SK-N-MC (cell line): ENCODE measurements around the gene LRRC15.

Experiments used
- DNase-seq: peaks from one replicate; pipeline ENCODE4 v3.0.0-alpha.2; 2011; ENCODE audit warnings: low read depth, low spot score
- H3K27ac ChIP-seq: fragments of 200-600 bp; sonication (generic); 2 replicates; pipeline ENCODE4 v1.5.1; 2016; ENCODE audit warnings: mixed run types
- H3K36me3 ChIP-seq: fragments of 200-600 bp; sonication (generic); 2 replicates; pipeline ENCODE4 v1.6.1; 2017; ENCODE audit warnings: antibody characterized with exemption, low read length, mixed read lengths; ENCODE audit not compliant: insufficient read depth
- H3K4me3 ChIP-seq: fragments of 200-600 bp; sonication (generic); 2 replicates; pipeline ENCODE4 v1.5.1; 2016
- H3K9ac ChIP-seq: fragments of 200-600 bp; sonication (generic); 2 replicates; pipeline ENCODE4 v1.8.0; 2017; ENCODE audit warnings: mixed run types, mixed read lengths; ENCODE audit not compliant: insufficient read length
- H3K9me3 ChIP-seq: fragments of 200-600 bp; sonication (generic); 2 replicates; pipeline ENCODE4 v1.6.1; 2017; ENCODE audit warnings: low read depth, mild to moderate bottlenecking, antibody characterized with exemption, low read length, moderate library complexity, mixed read lengths
- EZH2 ChIP-seq: fragments of 200-600 bp; sonication (generic); IDR thresholded peaks from one replicate; pipeline ENCODE4 v1.6.1; 2017; ENCODE audit warnings: antibody characterized with exemption
- FOXP2 ChIP-seq: optimal IDR thresholded peaks from 2 replicates; pipeline ENCODE3; 2011; ENCODE audit warnings: mild to moderate bottlenecking, moderate library complexity; ENCODE audit not compliant: insufficient read depth; ENCODE audit errors: extremely low read length, control extremely low read depth
- POLR2AphosphoS5 ChIP-seq: IDR thresholded peaks from 2 replicates; pipeline ENCODE4 v1.6.1; 2012; ENCODE audit warnings: mild to moderate bottlenecking, low read depth, low read length, borderline replicate concordance

Gene LRRC15

DNA sequence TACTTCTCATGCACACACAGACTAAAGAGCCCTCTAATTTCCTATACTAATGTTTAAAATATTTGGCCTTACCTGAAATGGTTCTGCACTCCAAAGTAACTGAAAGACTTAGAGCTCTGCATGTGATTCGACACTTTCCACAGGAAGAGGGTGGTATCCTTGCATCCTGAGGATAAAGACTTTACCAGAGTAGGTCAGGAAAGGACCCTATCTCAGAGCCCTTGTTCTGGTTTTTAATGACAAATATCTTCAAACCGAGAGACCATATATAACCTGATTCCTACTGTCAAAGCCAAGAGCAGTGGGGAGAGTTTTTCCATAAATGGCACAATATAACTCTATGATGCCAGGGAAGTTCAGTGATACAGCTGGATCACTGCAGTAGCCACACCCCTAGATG lies 29.6 kb upstream of the LRRC15 start, which contains the start of gene GP5:
Gene GP5, minus strand, starts transcription at position 101 of the 400 bp plus-strand sequence. CDS start 984 bp downstream, outside the sequence.
- H3K27ac ChIP-seq, result 0 out of 2 replicates have a peak within 1 kb of the TSS, but pooled peaks have one; percentile 20
- no peak within 1 kb of the TSS for H3K4me3 ChIP-seq
- no peak for DNase-seq
- no peaks in the 10 kb centered on the region for H3K9me3 ChIP-seq
- no peak for TF ChIP-seq FOXP2
- TF ChIP-seq POLR2AphosphoS5, result no peak
- no peak for TF ChIP-seq EZH2
- H3K9ac ChIP-seq, result no peak within 1 kb of the TSS
- H3K36me3 ChIP-seq, result peaks cover 5% of the 10 kb centered on the region; the same call in 1 of the 2 replicates

GRCh38 chr3:194397757-194398312 lies 28.3 kb upstream of the LRRC15 start:
- Histone ChIP-seq H3K27ac (no peak overlapping the region), H3K4me3 (no peak overlapping the region), H3K9ac (no peak overlapping the region), H3K9me3 (no peaks in the 10 kb centered on the region), H3K36me3 (no peaks in the 10 kb centered on the region)
- no peak for DNase-seq
- no peak for TF ChIP-seq POLR2AphosphoS5
- no peak for TF ChIP-seq EZH2
- no peak for TF ChIP-seq FOXP2

DNA sequence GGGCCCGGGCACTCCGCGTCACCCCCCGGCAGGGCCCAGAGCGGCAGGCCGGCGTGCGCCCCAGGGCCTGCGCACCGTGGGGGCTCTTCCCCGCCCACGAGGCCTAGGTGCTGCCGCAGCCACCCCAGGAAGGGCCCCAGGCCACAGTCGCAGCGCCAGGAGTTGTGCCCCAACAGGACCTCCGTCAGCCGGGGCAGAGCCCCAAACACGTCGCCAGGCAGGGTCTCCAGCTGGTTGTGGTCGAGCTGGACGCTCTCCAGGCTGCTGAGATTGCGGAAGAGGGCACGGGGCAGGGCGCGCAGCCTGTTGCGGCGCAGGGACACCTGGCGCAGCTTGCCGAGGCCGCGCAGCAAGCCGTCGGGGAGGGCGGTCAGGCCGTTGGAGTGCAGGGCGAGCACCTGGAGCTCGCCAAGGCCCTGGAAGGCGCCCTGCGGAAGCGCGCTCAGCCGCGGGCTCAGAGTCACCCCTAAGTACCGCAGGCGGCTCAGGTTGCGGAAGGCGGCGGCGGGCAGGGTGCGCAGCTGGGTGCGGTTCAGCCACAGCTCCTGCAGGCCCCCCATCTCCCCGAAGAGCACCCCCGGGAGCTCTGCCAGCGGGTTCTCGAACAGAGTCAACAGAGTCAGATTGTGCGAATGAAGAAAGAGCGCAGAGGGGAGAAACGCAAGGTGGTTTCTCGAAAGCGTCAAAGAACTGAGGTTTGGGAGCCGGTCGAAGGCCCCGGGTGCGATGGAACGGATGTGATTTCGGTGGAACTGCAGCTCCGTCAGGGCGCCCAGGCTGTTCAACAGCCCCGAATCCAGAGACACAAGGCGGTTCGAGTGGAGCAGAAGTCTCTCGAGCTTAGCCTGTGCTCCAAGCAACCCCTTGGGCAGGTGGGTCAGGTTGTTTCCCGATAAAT lies 27.6 kb upstream of the LRRC15 start:
- no peaks in the 10 kb centered on the region for H3K9me3 ChIP-seq
- no peaks in the 10 kb centered on the region for H3K36me3 ChIP-seq
- H3K9ac ChIP-seq, result no peak overlapping the region
- H3K4me3 ChIP-seq, result no peak overlapping the region
- no peak for DNase-seq
- no peak overlapping the region for H3K27ac ChIP-seq
- TF ChIP-seq EZH2 (no peak), POLR2AphosphoS5 (no peak), FOXP2 (no peak)

- Histone ChIP-seq H3K36me3 (no peaks in the 10 kb centered on the region), H3K9ac (no peak overlapping the region), H3K4me3 (peak overlapping the region; percentile 68), H3K27ac (no peak overlapping the region), H3K9me3 (no peaks in the 10 kb centered on the region)
- DNase-seq, result no peak
- TF ChIP-seq FOXP2, result no peak
- no peak for TF ChIP-seq POLR2AphosphoS5
- no peak for TF ChIP-seq EZH2
Observed at GRCh38 chr3:194396539-194396858, 27.0 kb upstream of the LRRC15 start.

- TF ChIP-seq EZH2 (no peak), FOXP2 (no peak), POLR2AphosphoS5 (no peak)
- Histone ChIP-seq H3K36me3 (no peaks in the 10 kb centered on the region; the same call in 1 of the 2 replicates), H3K9ac (peak overlapping the region; percentile 2), H3K4me3 (peak overlapping the region; percentile 68), H3K27ac (peak overlapping the region; percentile 70), H3K9me3 (no peaks in the 10 kb centered on the region)
- DNase-seq, result no peak
Observed at GRCh38 chr3:194395778-194396538, 26.4 kb upstream of the LRRC15 start.

DNA sequence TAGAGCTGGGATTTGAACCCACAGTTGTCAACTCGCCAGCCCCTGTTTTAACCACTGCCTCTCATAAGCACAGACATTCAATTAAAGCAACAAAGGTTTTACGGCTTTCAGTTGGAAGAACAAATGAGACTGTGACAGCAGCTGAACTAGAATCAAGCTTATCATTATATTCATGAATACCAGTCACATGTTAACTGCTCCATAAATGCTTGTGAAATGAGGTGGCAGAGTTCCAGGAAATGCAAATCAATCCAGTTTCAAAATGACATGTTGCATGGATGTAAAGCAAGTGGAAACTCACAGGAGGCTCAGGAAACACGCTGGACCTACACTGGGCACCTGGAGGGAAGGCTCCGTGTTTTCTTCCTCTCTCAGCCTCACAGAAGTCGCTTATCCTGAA lies 25.7 kb upstream of the LRRC15 start:
- H3K36me3 ChIP-seq, result no peaks in the 10 kb centered on the region; the same call in 1 of the 2 replicates
- no peak overlapping the region for H3K9ac ChIP-seq
- peak overlapping the region; percentile 68 for H3K4me3 ChIP-seq
- peak; percentile 76 for DNase-seq
- TF ChIP-seq EZH2 (no peak), POLR2AphosphoS5 (no peak), FOXP2 (no peak)
- H3K9me3 ChIP-seq, result no peaks in the 10 kb centered on the region
- peak overlapping the region; percentile 70 for H3K27ac ChIP-seq

DNA sequence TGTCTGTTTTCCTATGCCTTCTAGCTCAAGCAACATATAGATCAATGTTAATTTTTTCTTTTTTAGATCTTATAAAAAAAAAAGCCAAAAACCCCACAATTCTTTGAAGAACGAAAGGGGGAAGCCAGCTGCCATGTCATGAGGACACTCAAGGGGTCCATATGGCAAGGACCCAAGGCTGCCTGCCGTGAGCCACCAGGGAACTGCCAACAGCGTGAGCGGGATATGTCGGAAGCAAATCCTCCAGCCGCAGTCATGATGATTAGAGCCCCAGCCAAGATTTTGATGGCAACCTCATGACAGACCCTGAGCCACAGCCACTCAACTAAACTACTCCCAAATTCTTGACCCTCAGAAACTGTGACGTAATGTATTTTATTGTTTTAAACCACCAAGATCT lies 23.0 kb upstream of the LRRC15 start:
- no peaks in the 10 kb centered on the region for H3K9me3 ChIP-seq
- no peak overlapping the region for H3K4me3 ChIP-seq
- no peaks in the 10 kb centered on the region; the same call in 1 of the 2 replicates for H3K36me3 ChIP-seq
- TF ChIP-seq FOXP2 (no peak), POLR2AphosphoS5 (no peak), EZH2 (no peak)
- no peak overlapping the region for H3K9ac ChIP-seq
- DNase-seq, result no peak
- H3K27ac ChIP-seq, result no peak overlapping the region

GRCh38 chr3:194390835-194391234 lies 21.3 kb upstream of the LRRC15 start:
- H3K9ac ChIP-seq, result no peak overlapping the region
- H3K9me3 ChIP-seq, result no peaks in the 10 kb centered on the region
- no peak overlapping the region for H3K27ac ChIP-seq
- DNase-seq, result no peak
- no peak overlapping the region for H3K4me3 ChIP-seq
- no peaks in the 10 kb centered on the region; the same call in 1 of the 2 replicates for H3K36me3 ChIP-seq
- TF ChIP-seq POLR2AphosphoS5 (no peak), EZH2 (no peak), FOXP2 (no peak)
